Measurements from ENCODE around the gene IGSF9B. TPM values are rescaled to one million over a fixed set of nuclear protein-coding genes. Genes with fewer than 3 reads are reported as not detected.

Gene IGSF9B
- total and polyA plus RNA-seq, 9 of the 15 experiments (the other 6 are each of a cell fraction or from before 2014, with no cell fraction given): 0.09 TPM; not detected in 8

DNA sequence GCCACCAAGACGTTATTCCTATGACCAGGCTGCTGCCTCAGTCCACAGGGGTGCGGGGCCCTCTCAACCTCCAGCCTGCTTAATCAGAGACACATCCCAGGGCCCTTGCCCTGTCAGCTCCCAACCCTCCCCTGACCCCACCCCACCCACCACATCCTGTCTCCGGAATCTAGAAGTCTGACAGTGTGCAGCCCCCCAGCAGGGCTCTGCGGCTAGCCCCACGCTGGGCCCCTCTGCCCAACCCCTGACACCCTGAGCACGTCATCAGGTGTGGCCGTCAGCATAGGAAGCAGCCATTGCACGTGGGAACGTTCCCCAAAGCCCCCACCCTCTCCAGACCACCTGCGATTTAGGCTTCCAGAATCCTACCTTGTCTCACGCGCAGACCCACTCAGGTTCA lies 34.3 kb upstream of the IGSF9B start (continued):
- TF ChIP-seq E2F6 (IDR thresholded peaks at IDR 0.05; ENCODE audit: borderline replicate concordance in 1 of 2, extremely low read depth in 1 of 2, insufficient read depth in 1 of 2, insufficient read length in 1 of 2, low read depth in 1 of 2, low read length in 1 of 2, poor library complexity in 1 of 2, severe bottlenecking in 1 of 2) (no peak), ZNF717 (CRISPR knock-in tag; IDR thresholded peaks at IDR 0.05) (no peak), YY1 (IDR thresholded peaks at IDR 0.05; ENCODE audit: borderline replicate concordance in 1 of 3, control insufficient read depth in 1 of 3, extremely low read depth in 1 of 3, insufficient read depth in 3 of 3, insufficient read length in 1 of 3, insufficient replicate concordance in 2 of 3, low read depth in 1 of 3, low read length in 2 of 3) (no peak)

DNA sequence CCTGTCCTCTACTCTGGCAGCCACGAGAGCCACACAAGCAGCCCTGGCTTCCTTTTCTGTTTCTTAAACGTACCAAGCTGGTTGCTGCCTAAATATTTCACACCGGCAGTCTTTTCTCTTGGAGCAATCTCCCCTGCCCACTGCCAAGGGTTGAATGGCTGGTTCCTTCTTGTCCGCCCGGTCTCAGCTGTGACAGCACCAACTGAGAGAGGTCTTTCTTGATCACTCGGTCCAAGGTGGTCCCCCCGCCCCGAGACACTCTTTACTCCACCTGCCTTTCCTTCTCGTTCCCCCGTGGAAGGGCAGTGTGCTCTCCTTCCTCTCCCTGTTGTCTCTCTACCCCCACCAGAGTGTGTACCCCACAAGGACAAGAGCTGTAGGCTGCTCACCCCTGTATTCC lies 33.7 kb upstream of the IGSF9B start:
- Histone ChIP-seq H3K27ac (ENCODE audit: extremely low read depth, low read depth, low read length) (no peak overlapping the region), H3K9ac (ENCODE audit: insufficient read depth in 1 of 2, low read depth in 2 of 2, low read length in 2 of 2) (no peak overlapping the region), H2AFZ (ENCODE audit: low read depth, low read length) (no peak overlapping the region), H4K20me1 (replicated peaks; ENCODE audit: control insufficient read depth, insufficient read depth, low read length) (0 out of 2 replicates have a peak, but pooled peaks cover 4% of the 10 kb centered on the region), H3K36me3 (ENCODE audit: control insufficient read depth, insufficient read depth, low read length) (no peaks in the 10 kb centered on the region), H3K27me3 (ENCODE audit: control insufficient read depth in 2 of 2, insufficient read depth in 2 of 2, low read length in 2 of 2) (peaks cover 9 to 68% of the 10 kb centered on the region in 2 experiments; a peak in 4 of 5 replicates), H3K79me2 (ENCODE audit: control insufficient read depth, insufficient read depth, low read length) (no peaks in the 10 kb centered on the region), H3K4me3 (no peak overlapping the region), H3K9me1 (ENCODE audit: control insufficient read depth, insufficient read depth, low read length) (peaks cover 3% of the 10 kb centered on the region), H3K4me2 (ENCODE audit: insufficient read depth, low read length) (no peak overlapping the region), H3K4me1 (replicated peaks in 1 of 2; ENCODE audit: control insufficient read depth in 2 of 2, insufficient read depth in 2 of 2, low read length in 2 of 2) (no peaks in the 10 kb centered on the region), H3K9me3 (replicated peaks; ENCODE audit: control insufficient read depth, insufficient read depth, low read depth, low read length) (no peaks in the 10 kb centered on the region)
- 2% methylated on average over 10 of the region's 10 CpGs for WGBS (ENCODE audit: insufficient coverage, low coverage, missing lambda C conversion rate)
- ATAC-seq (no peak), FAIRE-seq (no peak), DNase-seq (ENCODE audit: extremely low read depth in 1 of 4, low spot score in 3 of 4) (no peak)
- CTCF ChIA-PET (ENCODE audit: low intra/inter-chr PET ratio): no interaction called here
- in situ Hi-C loops (cut with MboI): no loop called here
- POLR2A ChIA-PET: no interaction called here
- TF ChIP-seq TOE1 (IDR thresholded peaks at IDR 0.05; ENCODE audit: borderline replicate concordance): no peak
- TF ChIP-seq TOE1 (CRISPR knock-in tag; IDR thresholded peaks at IDR 0.05; ENCODE audit: borderline replicate concordance, low read depth): no peak
- no peak for TF ChIP-seq NCOA6 (IDR thresholded peaks at IDR 0.05)
- TF ChIP-seq CBX3 (IDR thresholded peaks at IDR 0.05; ENCODE audit: borderline replicate concordance in 1 of 2, low read length in 2 of 2): no peak
- intact Hi-C loops (cut with micrococcal nuclease): no loop called here
- BruUV-seq (replicated peaks): no TSS peak
